Measurements from ENCODE around the gene CERT1.
"Not testable (repeated sequence)": the region's sequence is repeated elsewhere in the genome, so short reads cannot be mapped to it uniquely, and the experiment has no call there.

CERT1 gene

GRCh38 chr5:75511435-75512382 lies at the start of gene CERT1, which contains the start of gene POLK:
Gene CERT1, minus strand, starts transcription at chr5:75511629. Its CDS starts 422 bp downstream, at chr5:75511207.
Gene POLK, plus strand, starts transcription at chr5:75511891.
- FAIRE-seq: peak; percentile 98
- TF ChIP-seq POLR2A (IDR thresholded peaks at IDR 0.05; ENCODE audit: low read depth, low read length): peak; percentile 79

GRCh38 chr5:75560655-75561054 lies 49.2 kb upstream of the CERT1 start:
- not testable (repeated sequence) for FAIRE-seq; DNase-seq (ENCODE audit: insufficient read length, low spot score)

More at GRCh38 chr5:75511435-75512382, at the start of gene CERT1, which contains the start of gene POLK:
- peak; percentile 90 for DNase-seq (ENCODE audit: insufficient read length, low spot score)

GRCh38 chr5:75558981-75559632 lies 47.7 kb upstream of the CERT1 start:
- DNase-seq (ENCODE audit: insufficient read length, low spot score) (no peak), FAIRE-seq (peak; percentile 62)
- no peak for TF ChIP-seq POLR2A (IDR thresholded peaks at IDR 0.05; ENCODE audit: low read depth, low read length)

- no peak for FAIRE-seq
- no peak for DNase-seq (ENCODE audit: insufficient read length, low spot score)
- no peak for TF ChIP-seq POLR2A (IDR thresholded peaks at IDR 0.05; ENCODE audit: low read depth, low read length)
These were observed 46.8 kb upstream of the CERT1 start for GRCh38 chr5:75558221-75558620.

- FAIRE-seq (peak; percentile 62), DNase-seq (ENCODE audit: insufficient read length, low spot score) (no peak)
- no peak for TF ChIP-seq POLR2A (IDR thresholded peaks at IDR 0.05; ENCODE audit: low read depth, low read length)
These were observed 41.9 kb upstream of the CERT1 start for GRCh38 chr5:75553358-75553757.

GRCh38 chr5:75552764-75553163 lies 41.3 kb upstream of the CERT1 start:
- no peak for FAIRE-seq
- no peak for TF ChIP-seq POLR2A (IDR thresholded peaks at IDR 0.05; ENCODE audit: low read depth, low read length)
- no peak for DNase-seq (ENCODE audit: insufficient read length, low spot score)

GRCh38 chr5:75551471-75551870 lies 40.0 kb upstream of the CERT1 start:
- no peak for DNase-seq (ENCODE audit: insufficient read length, low spot score)
- no peak for TF ChIP-seq POLR2A (IDR thresholded peaks at IDR 0.05; ENCODE audit: low read depth, low read length)
- peak; percentile 57 for FAIRE-seq

GRCh38 chr5:75550597-75550996 lies 39.2 kb upstream of the CERT1 start:
- DNase-seq (ENCODE audit: insufficient read length, low spot score): no peak
- no peak for FAIRE-seq
- no peak for TF ChIP-seq POLR2A (IDR thresholded peaks at IDR 0.05; ENCODE audit: low read depth, low read length)

- TF ChIP-seq POLR2A (IDR thresholded peaks at IDR 0.05; ENCODE audit: low read depth, low read length): no peak
- no peak for DNase-seq (ENCODE audit: insufficient read length, low spot score)
- no peak for FAIRE-seq
These were observed 36.4 kb upstream of the CERT1 start for GRCh38 chr5:75547812-75548211.

GRCh38 chr5:75546830-75547229 lies 35.4 kb upstream of the CERT1 start:
- DNase-seq (ENCODE audit: insufficient read length, low spot score) (no peak), FAIRE-seq (no peak)
- TF ChIP-seq POLR2A (IDR thresholded peaks at IDR 0.05; ENCODE audit: low read depth, low read length): no peak

GRCh38 chr5:75545131-75545530 lies 33.7 kb upstream of the CERT1 start:
- FAIRE-seq (no peak), DNase-seq (ENCODE audit: insufficient read length, low spot score) (no peak)
- TF ChIP-seq POLR2A (IDR thresholded peaks at IDR 0.05; ENCODE audit: low read depth, low read length): no peak

GRCh38 chr5:75538211-75538610 lies 26.8 kb upstream of the CERT1 start:
- no peak for DNase-seq (ENCODE audit: insufficient read length, low spot score)
- TF ChIP-seq POLR2A (IDR thresholded peaks at IDR 0.05; ENCODE audit: low read depth, low read length): no peak
- FAIRE-seq: no peak

- TF ChIP-seq POLR2A (IDR thresholded peaks at IDR 0.05; ENCODE audit: low read depth, low read length): no peak
- FAIRE-seq: no peak
- no peak for DNase-seq (ENCODE audit: insufficient read length, low spot score)
These were observed 25.4 kb upstream of the CERT1 start for GRCh38 chr5:75536694-75537360.

GRCh38 chr5:75536147-75536546 lies 24.7 kb upstream of the CERT1 start:
- DNase-seq (ENCODE audit: insufficient read length, low spot score): no peak
- no peak for FAIRE-seq
- TF ChIP-seq POLR2A (IDR thresholded peaks at IDR 0.05; ENCODE audit: low read depth, low read length): no peak

Measured in H54 (cell line).